ENCODE results near the gene LKAAEAR1.

LKAAEAR1 gene

GRCh38 chr20:64051561-64052325 is 32.5 kb downstream of the LKAAEAR1 start:
- DNase-seq, result peak; percentile 55
- peaks cover 42% of the 10 kb centered on the region for H3K4me1 ChIP-seq
- H3K27me3 ChIP-seq, result peaks cover 10% of the 10 kb centered on the region
- no peaks in the 10 kb centered on the region for H3K9me3 ChIP-seq
- TF ChIP-seq, protein P1, sequence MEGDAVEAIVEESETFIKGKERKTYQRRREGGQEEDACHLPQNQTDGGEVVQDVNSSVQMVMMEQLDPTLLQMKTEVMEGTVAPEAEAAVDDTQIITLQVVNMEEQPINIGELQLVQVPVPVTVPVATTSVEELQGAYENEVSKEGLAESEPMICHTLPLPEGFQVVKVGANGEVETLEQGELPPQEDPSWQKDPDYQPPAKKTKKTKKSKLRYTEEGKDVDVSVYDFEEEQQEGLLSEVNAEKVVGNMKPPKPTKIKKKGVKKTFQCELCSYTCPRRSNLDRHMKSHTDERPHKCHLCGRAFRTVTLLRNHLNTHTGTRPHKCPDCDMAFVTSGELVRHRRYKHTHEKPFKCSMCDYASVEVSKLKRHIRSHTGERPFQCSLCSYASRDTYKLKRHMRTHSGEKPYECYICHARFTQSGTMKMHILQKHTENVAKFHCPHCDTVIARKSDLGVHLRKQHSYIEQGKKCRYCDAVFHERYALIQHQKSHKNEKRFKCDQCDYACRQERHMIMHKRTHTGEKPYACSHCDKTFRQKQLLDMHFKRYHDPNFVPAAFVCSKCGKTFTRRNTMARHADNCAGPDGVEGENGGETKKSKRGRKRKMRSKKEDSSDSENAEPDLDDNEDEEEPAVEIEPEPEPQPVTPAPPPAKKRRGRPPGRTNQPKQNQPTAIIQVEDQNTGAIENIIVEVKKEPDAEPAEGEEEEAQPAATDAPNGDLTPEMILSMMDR (IDR thresholded peaks at IDR 0.05; ENCODE audit: low read depth, low read length), result no peak
- H3K4me3 ChIP-seq (ENCODE audit: low read depth, low read length), result no peak overlapping the region
- no peaks in the 10 kb centered on the region for H3K36me3 ChIP-seq

- H3K27me3 ChIP-seq, result peaks cover 10% of the 10 kb centered on the region
- H3K9me3 ChIP-seq, result no peaks in the 10 kb centered on the region
- TF ChIP-seq, protein P1 (IDR thresholded peaks at IDR 0.05; ENCODE audit: low read depth, low read length), result no peak
- no peak overlapping the region for H3K4me3 ChIP-seq (ENCODE audit: low read depth, low read length)
- no peaks in the 10 kb centered on the region for H3K36me3 ChIP-seq
- no peak for DNase-seq
- peaks cover 42% of the 10 kb centered on the region for H3K4me1 ChIP-seq
Measured at GRCh38 chr20:64051033-64051452, 33.2 kb downstream of the LKAAEAR1 start.

- TF ChIP-seq, protein P1 (IDR thresholded peaks at IDR 0.05; ENCODE audit: low read depth, low read length), result no peak
- Histone ChIP-seq H3K9me3 (no peaks in the 10 kb centered on the region), H3K4me1 (peaks cover 44% of the 10 kb centered on the region), H3K4me3 (ENCODE audit: low read depth, low read length) (no peak overlapping the region; the same call in 1 of the 2 replicates), H3K27me3 (peaks cover 10% of the 10 kb centered on the region), H3K36me3 (no peaks in the 10 kb centered on the region)
- DNase-seq, result no peak
Measured at GRCh38 chr20:64050261-64051032, 33.8 kb downstream of the LKAAEAR1 start.

DNA sequence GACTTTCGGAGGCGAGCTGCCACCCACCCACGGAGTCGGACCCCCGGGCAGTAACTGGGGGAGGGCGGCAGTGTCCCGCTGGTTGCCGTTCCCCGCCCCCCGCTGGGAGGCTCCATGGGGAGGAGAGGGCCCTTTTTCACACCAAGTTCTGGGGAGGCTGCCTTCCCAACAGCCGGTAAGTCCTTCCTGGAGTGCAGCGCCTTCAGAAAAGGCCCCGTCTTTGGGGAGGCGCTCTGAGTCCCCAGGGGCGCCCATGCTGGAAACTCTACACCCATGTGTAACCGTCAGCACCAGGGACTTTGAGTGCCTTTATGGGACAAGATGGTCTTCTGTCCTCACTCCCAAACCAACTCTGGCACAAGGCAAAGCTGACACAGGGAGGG is 34.3 kb downstream of the LKAAEAR1 start:
- H3K9me3 ChIP-seq, result no peaks in the 10 kb centered on the region
- peak overlapping the region; percentile 36 for H3K4me3 ChIP-seq (ENCODE audit: low read depth, low read length)
- peaks cover 10% of the 10 kb centered on the region for H3K27me3 ChIP-seq
- DNase-seq, result no peak
- H3K4me1 ChIP-seq, result peaks cover 45% of the 10 kb centered on the region
- TF ChIP-seq, protein P1 (IDR thresholded peaks at IDR 0.05; ENCODE audit: low read depth, low read length), result no peak
- H3K36me3 ChIP-seq, result no peaks in the 10 kb centered on the region

GRCh38 chr20:64049060-64049877 is 34.9 kb downstream of the LKAAEAR1 start, which contains the start of gene SOX18:
SOX18 (minus strand) TSS chr20:64049639; CDS start chr20:64049516, 123 bp downstream.
- peaks cover 10% of the 10 kb centered on the region for H3K27me3 ChIP-seq
- TF ChIP-seq, protein P1 (IDR thresholded peaks at IDR 0.05; ENCODE audit: low read depth, low read length), result no peak
- H3K4me3 ChIP-seq (ENCODE audit: low read depth, low read length), result peak within 1 kb of the TSS; percentile 53
- DNase-seq, result peak; percentile 71
- H3K36me3 ChIP-seq, result no peaks in the 10 kb centered on the region
- peaks cover 47% of the 10 kb centered on the region for H3K4me1 ChIP-seq
- no peaks in the 10 kb centered on the region for H3K9me3 ChIP-seq

Data from BE2C (cell line).